Measurements from ENCODE around the gene MPP3.
"Not testable (repeated sequence)": the region's sequence is repeated elsewhere in the genome, so short reads cannot be mapped to it uniquely, and the experiment has no call there.

Gene MPP3

GRCh38 chr17:43832976-43833829 lies at the start of gene MPP3:
Gene MPP3 (minus strand): TSS chr17:43833146. CDS start chr17:43831906, 1,240 bp downstream.
- peak; percentile 78 for DNase-seq

GRCh38 chr17:43881758-43882505 lies 49.0 kb upstream of the MPP3 start:
- no peak for DNase-seq

- no peak for DNase-seq
Observed at GRCh38 chr17:43881181-43881580, 48.2 kb upstream of the MPP3 start.

- peak; percentile 52 for DNase-seq
Observed at GRCh38 chr17:43880420-43880991, 47.6 kb upstream of the MPP3 start.

GRCh38 chr17:43879723-43880419 lies 46.9 kb upstream of the MPP3 start:
- DNase-seq, result no peak

- peak; percentile 76 for DNase-seq
Observed at GRCh38 chr17:43878260-43879175, 45.6 kb upstream of the MPP3 start.

- no peak for DNase-seq
Observed at GRCh38 chr17:43877451-43878155, 44.7 kb upstream of the MPP3 start.

GRCh38 chr17:43877031-43877430 lies 44.1 kb upstream of the MPP3 start:
- DNase-seq, result no peak

GRCh38 chr17:43875476-43876147 lies 42.7 kb upstream of the MPP3 start:
- DNase-seq, result no peak

- no peak for DNase-seq
Observed at GRCh38 chr17:43874293-43874692, 41.3 kb upstream of the MPP3 start.

- no peak for DNase-seq
Observed at GRCh38 chr17:43873815-43874214, 40.9 kb upstream of the MPP3 start.

- DNase-seq, result no peak
Observed at GRCh38 chr17:43873091-43873490, 40.1 kb upstream of the MPP3 start.

GRCh38 chr17:43871946-43872690 lies 39.2 kb upstream of the MPP3 start:
- DNase-seq, result no peak

GRCh38 chr17:43869031-43869430 lies 36.1 kb upstream of the MPP3 start:
- not testable (repeated sequence) for DNase-seq

- DNase-seq, result no peak
Observed at GRCh38 chr17:43868226-43868994, 35.5 kb upstream of the MPP3 start.

- no peak for DNase-seq
Observed at GRCh38 chr17:43864161-43864984, 31.4 kb upstream of the MPP3 start.

GRCh38 chr17:43861960-43862359 lies 29.0 kb upstream of the MPP3 start:
- DNase-seq, result no peak
